Trophoblast cell (in vitro differentiated cells and primary cell): ENCODE measurements around the gene NEGR1.

ENCODE experiments used
- DNase-seq, 2 donors: peaks; one replicate each; pipeline ENCODE4 v3.0.0-alpha.2; 2016
- H2AFZ ChIP-seq: 2 replicates; pipeline ENCODE4 v1.6.1; 2013; ENCODE audit warnings: low read length, moderate library complexity, mild to moderate bottlenecking; ENCODE audit not compliant: insufficient read depth, poor library complexity
- H2AK5ac ChIP-seq: 2 replicates; pipeline ENCODE4 v1.6.1; 2013; ENCODE audit warnings: mild to moderate bottlenecking, low read length
- H2BK120ac ChIP-seq: 2 replicates; pipeline ENCODE4 v1.6.1; 2013; ENCODE audit warnings: low read length, mild to moderate bottlenecking, moderate library complexity; ENCODE audit not compliant: insufficient read depth, poor library complexity
- H2BK12ac ChIP-seq: 2 replicates; pipeline ENCODE4 v1.6.1; 2013; ENCODE audit warnings: mild to moderate bottlenecking, low read length, moderate library complexity
- H2BK5ac ChIP-seq: 2 replicates; pipeline ENCODE4 v1.6.1; 2013; ENCODE audit warnings: low read length, low read depth, moderate library complexity, mild to moderate bottlenecking; ENCODE audit not compliant: poor library complexity
- H3K14ac ChIP-seq: 2 replicates; pipeline ENCODE4 v1.6.1; 2013; ENCODE audit warnings: mild to moderate bottlenecking, low read length
- H3K18ac ChIP-seq: 2 replicates; pipeline ENCODE4 v1.6.1; 2013; ENCODE audit warnings: mild to moderate bottlenecking, low read length
- H3K23ac ChIP-seq: 2 replicates; pipeline ENCODE4 v1.6.1; 2013; ENCODE audit warnings: low read length
- H3K27ac ChIP-seq: 2 replicates; pipeline ENCODE4 v1.5.1; 2013; ENCODE audit warnings: low read depth, mild to moderate bottlenecking, inconsistent platforms, low read length, moderate library complexity
- H3K27me3 ChIP-seq: 2 replicates; pipeline ENCODE4 v1.6.1; 2013; ENCODE audit warnings: inconsistent platforms, mild to moderate bottlenecking, low read length, moderate library complexity; ENCODE audit not compliant: insufficient read depth
- H3K36me3 ChIP-seq, 2 experiments: 1 replicate in 1 of 2; 2 replicates in 1 of 2; pipeline ENCODE4 v1.6.1; 2013; ENCODE audit warnings: low read length in 2 of 2, mild to moderate bottlenecking in 2 of 2, moderate library complexity in 1 of 2; ENCODE audit not compliant: insufficient read depth in 2 of 2, control insufficient read depth in 1 of 2
- H3K4ac ChIP-seq: 2 replicates; pipeline ENCODE4 v1.6.1; 2013; ENCODE audit warnings: low read depth, mild to moderate bottlenecking, low read length, moderate library complexity
- H3K4me1 ChIP-seq, 2 experiments: 1 replicate in 1 of 2; 2 replicates in 1 of 2; pipeline ENCODE4 v1.6.1; 2013; ENCODE audit warnings: low read length in 2 of 2, mild to moderate bottlenecking in 2 of 2, moderate library complexity in 1 of 2; ENCODE audit not compliant: insufficient read depth in 2 of 2, control insufficient read depth in 1 of 2
- H3K4me2 ChIP-seq: 2 replicates; pipeline ENCODE4 v1.6.1; 2013; ENCODE audit warnings: inconsistent platforms, mild to moderate bottlenecking, low read length, moderate library complexity
- H3K4me3 ChIP-seq: 2 replicates; pipeline ENCODE4 v1.5.1; 2013; ENCODE audit warnings: mild to moderate bottlenecking, low read depth, low read length, inconsistent platforms
- H3K79me1 ChIP-seq: one replicate; pipeline ENCODE4 v1.6.1; 2013; ENCODE audit warnings: low read length
- H3K79me2 ChIP-seq: 2 replicates; pipeline ENCODE4 v1.6.1; 2013; ENCODE audit warnings: low read length, mild to moderate bottlenecking; ENCODE audit not compliant: control insufficient read depth, insufficient read depth, poor library complexity
- H3K9ac ChIP-seq: 2 replicates; pipeline ENCODE4 v1.6.1; 2013; ENCODE audit warnings: mild to moderate bottlenecking, low read length
- H3K9me3 ChIP-seq: 2 replicates; pipeline ENCODE4 v1.6.1; 2013; ENCODE audit warnings: low read depth, mild to moderate bottlenecking, control low read depth, inconsistent platforms, low read length; ENCODE audit not compliant: insufficient read depth
- H4K12ac ChIP-seq: 2 replicates; pipeline ENCODE4 v1.6.1; 2013; ENCODE audit warnings: low read depth, mild to moderate bottlenecking, low read length, moderate library complexity
- H4K8ac ChIP-seq: 2 replicates; pipeline ENCODE4 v1.6.1; 2013; ENCODE audit warnings: low read depth, mild to moderate bottlenecking, low read length, moderate library complexity
- H4K91ac ChIP-seq: one replicate; pipeline ENCODE4 v1.6.1; 2013; ENCODE audit warnings: low read depth, mild to moderate bottlenecking, low read length, moderate library complexity
- WGBS: extraction: QIAGEN DNeasy Blood & Tissue Kit; methylation state at CpG from one replicate; pipeline ENCODE4 v1.1.7; 2013; ENCODE audit warnings: missing lambda C conversion rate; ENCODE audit not compliant: insufficient read length, insufficient coverage; ENCODE audit errors: extremely low coverage; 5-methylcytosine and 5-hydroxymethylcytosine counted together

The NEGR1 gene

GRCh38 chr1:71448444-71448843, 833.9 kb downstream of the NEGR1 start:
- no CpG with 5 or more reads among the region's 8 CpGs for WGBS
- no peaks in the 10 kb centered on the region for H3K79me1 ChIP-seq

DNA sequence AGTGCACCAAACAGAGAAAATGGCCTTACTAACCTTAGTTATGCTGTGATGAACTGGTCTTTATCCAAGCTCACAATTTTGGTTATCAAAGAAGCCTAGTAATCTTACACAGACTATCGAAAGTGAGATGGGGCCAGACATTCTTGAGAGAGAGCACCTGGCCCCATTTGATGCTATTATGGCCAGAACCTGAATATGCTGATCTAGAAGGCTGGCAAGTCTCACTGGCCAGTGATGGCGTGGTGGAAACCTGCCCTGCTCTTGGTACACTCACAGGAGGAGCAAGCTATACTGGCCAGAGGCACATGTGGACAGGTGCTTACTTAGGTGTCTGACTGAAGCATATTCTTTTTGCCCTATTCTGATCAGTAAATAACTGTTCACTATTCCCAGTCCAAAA, 843.7 kb downstream of the NEGR1 start:
- no peak overlapping the region for H3K14ac ChIP-seq
- no peak overlapping the region for H2BK5ac ChIP-seq
- H3K4me1 ChIP-seq: no peaks in the 10 kb centered on the region
- no peak for DNase-seq
- H3K23ac ChIP-seq: no peak overlapping the region
- H3K4me3 ChIP-seq: no peak overlapping the region
- no peaks in the 10 kb centered on the region for H3K27me3 ChIP-seq
- no peak overlapping the region for H2AK5ac ChIP-seq
- no peaks in the 10 kb centered on the region for H3K79me1 ChIP-seq
- no peak overlapping the region for H3K4ac ChIP-seq
- H3K9ac ChIP-seq: no peak overlapping the region
- H3K4me2 ChIP-seq: no peak overlapping the region
- WGBS: no CpG with 5 or more reads among the region's 2 CpGs
- H2BK120ac ChIP-seq: no peak overlapping the region
- no peaks in the 10 kb centered on the region for H3K9me3 ChIP-seq
- H3K18ac ChIP-seq: no peak overlapping the region
- H3K27ac ChIP-seq: no peak overlapping the region
- H4K91ac ChIP-seq: no peak overlapping the region
- H2AFZ ChIP-seq: no peak overlapping the region
- H4K8ac ChIP-seq: no peak overlapping the region
- no peak overlapping the region for H4K12ac ChIP-seq
- no peaks in the 10 kb centered on the region for H3K36me3 ChIP-seq
- no peak overlapping the region for H2BK12ac ChIP-seq
- H3K79me2 ChIP-seq: no peaks in the 10 kb centered on the region

More at GRCh38 chr1:71448444-71448843, 833.9 kb downstream of the NEGR1 start:
- Histone ChIP-seq H3K4me3 (no peak overlapping the region), H3K27me3 (no peaks in the 10 kb centered on the region), H2BK12ac (no peak overlapping the region), H2AK5ac (no peak overlapping the region), H2BK120ac (no peak overlapping the region), H3K18ac (no peak overlapping the region), H3K9ac (no peak overlapping the region), H3K14ac (no peak overlapping the region), H3K9me3 (no peaks in the 10 kb centered on the region), H3K4ac (no peak overlapping the region), H2BK5ac (no peak overlapping the region), H3K27ac (no peak overlapping the region), H4K12ac (no peak overlapping the region), H3K79me2 (no peaks in the 10 kb centered on the region), H4K91ac (no peak overlapping the region), H2AFZ (no peak overlapping the region), H3K23ac (no peak overlapping the region), H3K36me3 (no peaks in the 10 kb centered on the region), H3K4me2 (no peak overlapping the region), H3K4me1 (no peaks in the 10 kb centered on the region), H4K8ac (no peak overlapping the region)
- DNase-seq: peak in 1 of 2 donors; percentile 2

- H3K4me3 ChIP-seq: no peak overlapping the region
- no peak overlapping the region for H4K8ac ChIP-seq
- H3K4ac ChIP-seq: no peak overlapping the region
- H2AFZ ChIP-seq: no peak overlapping the region
- no peaks in the 10 kb centered on the region for H3K9me3 ChIP-seq
- no peaks in the 10 kb centered on the region for H3K27me3 ChIP-seq
- no peak overlapping the region for H2BK120ac ChIP-seq
- no peaks in the 10 kb centered on the region for H3K36me3 ChIP-seq
- H4K12ac ChIP-seq: no peak overlapping the region
- H2BK12ac ChIP-seq: no peak overlapping the region
- DNase-seq: no peak
- H3K79me2 ChIP-seq: no peaks in the 10 kb centered on the region
- no peaks in the 10 kb centered on the region for H3K79me1 ChIP-seq
- H3K14ac ChIP-seq: no peak overlapping the region
- H3K27ac ChIP-seq: no peak overlapping the region
- no peaks in the 10 kb centered on the region for H3K4me1 ChIP-seq
- H3K9ac ChIP-seq: no peak overlapping the region
- no peak overlapping the region for H3K4me2 ChIP-seq
- H2AK5ac ChIP-seq: no peak overlapping the region
- H4K91ac ChIP-seq: no peak overlapping the region
- no peak overlapping the region for H3K23ac ChIP-seq
- H3K18ac ChIP-seq: no peak overlapping the region
- no peak overlapping the region for H2BK5ac ChIP-seq
Observed at GRCh38 chr1:71435951-71436350, 846.4 kb downstream of the NEGR1 start.

- Histone ChIP-seq H3K9me3 (no peaks in the 10 kb centered on the region), H3K36me3 (no peaks in the 10 kb centered on the region), H2BK120ac (no peak overlapping the region), H4K91ac (no peak overlapping the region), H3K23ac (no peak overlapping the region), H3K27ac (no peak overlapping the region), H2AFZ (no peak overlapping the region), H2AK5ac (no peak overlapping the region), H3K14ac (no peak overlapping the region), H4K8ac (no peak overlapping the region), H3K79me2 (no peaks in the 10 kb centered on the region), H3K4ac (no peak overlapping the region), H4K12ac (no peak overlapping the region), H3K4me2 (no peak overlapping the region), H3K79me1 (no peaks in the 10 kb centered on the region), H2BK5ac (no peak overlapping the region), H3K18ac (no peak overlapping the region), H2BK12ac (no peak overlapping the region), H3K4me1 (no peaks in the 10 kb centered on the region), H3K27me3 (no peaks in the 10 kb centered on the region), H3K9ac (no peak overlapping the region), H3K4me3 (no peak overlapping the region)
- DNase-seq: no peak
- WGBS: no CpG with 5 or more reads among the region's 1 CpG
Observed at GRCh38 chr1:71434240-71434639, 848.1 kb downstream of the NEGR1 start.
